Measurements from ENCODE around the gene PLAGL2.

DNA sequence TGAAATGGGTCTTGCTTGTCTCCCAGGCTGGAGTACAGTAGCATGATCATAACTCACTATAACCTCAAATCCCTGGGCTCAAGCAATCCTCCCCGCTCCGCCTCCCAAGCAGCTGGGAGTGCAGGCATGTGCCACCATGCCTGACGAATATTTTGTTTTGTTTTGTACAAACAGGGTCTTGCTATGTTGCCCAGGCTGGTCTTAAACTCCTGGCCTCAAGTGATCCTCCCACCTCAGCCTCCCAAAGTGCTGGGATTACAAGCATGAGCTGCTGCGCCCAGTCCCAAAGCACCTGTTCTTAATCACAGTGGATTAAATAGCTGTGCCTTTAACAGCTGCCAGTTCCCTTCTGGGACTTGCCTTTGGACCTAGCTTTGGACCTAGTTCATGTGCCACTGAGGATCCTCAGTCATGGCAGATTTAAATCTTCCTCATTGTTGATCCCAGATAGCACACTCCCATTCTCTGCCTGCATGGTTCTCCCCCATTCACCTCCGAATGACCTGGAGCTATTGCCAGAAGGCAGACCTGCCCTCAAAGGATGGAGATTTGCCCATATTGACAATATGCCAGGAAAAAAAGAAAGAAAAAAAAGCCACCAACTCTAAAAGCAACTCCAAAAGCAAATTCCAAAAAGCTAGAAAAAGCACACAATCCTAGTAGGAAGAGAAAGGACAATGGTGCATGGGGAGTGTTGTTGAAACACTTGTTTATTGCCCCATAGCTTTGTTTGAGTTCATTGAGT, 10.8 kb upstream of the PLAGL2 start:
- TF ChIP-seq CTCF (IDR thresholded peaks at IDR 0.05), result no peak
- no peak for TF ChIP-seq ZFX (IDR thresholded peaks at IDR 0.05; ENCODE audit: borderline replicate concordance)

Measured in 22Rv1 (cell line).